IMR-90 (cell line): ENCODE measurements around the gene CST5. TPM values are rescaled to one million over a fixed set of nuclear protein-coding genes. Genes with fewer than 3 reads are reported as not detected.

ENCODE experiments used
- ATAC-seq: fragments of 200-7000 bp; cut with Tn5 transposase; 2 replicates; pipeline ENCODE4 v1.9.1; 2020; ENCODE audit warnings: low read depth, mild to moderate bottlenecking, moderate library complexity
- BruUV-seq: library from RNA; stranded (reverse); fragments of 400-500 nt; replicated peaks from 2 replicates; lab custom pipeline; 2021; lab: Mats Ljungman, UMichigan
- CTCF ChIA-PET: fragments of 300-600 bp; formaldehyde crosslinking; extraction: SDS; loops from one replicate; lab custom pipeline; 2021; ENCODE audit warnings: antibody characterized with exemption; lab: Yijun Ruan, JAX
- POLR2A ChIA-PET: fragments of 300-600 bp; sonication (Branson Sonifier 250); formaldehyde crosslinking; loops from one replicate; lab custom pipeline; 2022; ENCODE audit warnings: antibody characterized with exemption; ENCODE audit not compliant: unreplicated experiment; lab: Charles Lee
- DNase-seq: peaks from one replicate; pipeline ENCODE4 v3.0.0; 2013
- H2AFZ ChIP-seq: replicated peaks from 2 replicates; pipeline ENCODE3; 2013; ENCODE audit warnings: low read length, mild to moderate bottlenecking; ENCODE audit not compliant: poor library complexity
- H2AK5ac ChIP-seq: 2 replicates; pipeline ENCODE4 v1.6.1; 2013; ENCODE audit warnings: low read depth, low read length, inconsistent platforms
- H2AK9ac ChIP-seq: replicated peaks from 2 replicates; pipeline ENCODE3; 2013; ENCODE audit warnings: mild to moderate bottlenecking, low read depth, low read length, moderate library complexity; ENCODE audit not compliant: poor library complexity
- H2BK120ac ChIP-seq: 2 replicates; pipeline ENCODE4 v1.6.1; 2013; ENCODE audit warnings: low read depth, low read length, inconsistent platforms
- H2BK15ac ChIP-seq: 3 replicates; pipeline ENCODE4 v1.6.1; 2013; ENCODE audit warnings: low read depth, low read length, inconsistent platforms
- H2BK20ac ChIP-seq: 2 replicates; pipeline ENCODE4 v1.6.1; 2013; ENCODE audit warnings: low read depth, mild to moderate bottlenecking, inconsistent platforms, low read length, moderate library complexity
- H2BK5ac ChIP-seq: 2 replicates; pipeline ENCODE4 v1.6.1; 2013; ENCODE audit warnings: mild to moderate bottlenecking, low read depth, low read length, inconsistent platforms; ENCODE audit not compliant: poor library complexity, severe bottlenecking
- H3K14ac ChIP-seq: replicated peaks from 2 replicates; pipeline ENCODE4 v1.6.1; 2013; ENCODE audit warnings: low read depth, low read length, inconsistent platforms
- H3K18ac ChIP-seq: 2 replicates; pipeline ENCODE4 v1.6.1; 2013; ENCODE audit warnings: low read depth, low read length, control low read depth
- H3K23ac ChIP-seq: 2 replicates; pipeline ENCODE4 v1.6.1; 2013; ENCODE audit warnings: low read depth, low read length, inconsistent platforms
- H3K27ac ChIP-seq: 2 replicates; pipeline ENCODE4 v1.5.1; 2013; ENCODE audit warnings: mild to moderate bottlenecking, control low read depth, low read length; ENCODE audit not compliant: insufficient read depth
- H3K27me3 ChIP-seq: 2 replicates; pipeline ENCODE4 v1.6.1; 2013; ENCODE audit warnings: low read length; ENCODE audit not compliant: control insufficient read depth, insufficient read depth
- H3K36me3 ChIP-seq: 2 replicates; pipeline ENCODE4 v1.6.1; 2013; ENCODE audit warnings: low read length, mixed read lengths; ENCODE audit not compliant: control insufficient read depth, insufficient read depth
- H3K4ac ChIP-seq: 2 replicates; pipeline ENCODE4 v1.6.1; 2013; ENCODE audit warnings: low read depth, low read length, inconsistent platforms
- H3K4me1 ChIP-seq: 2 replicates; pipeline ENCODE4 v1.6.1; 2013; ENCODE audit warnings: low read length, mixed read lengths; ENCODE audit not compliant: control insufficient read depth, insufficient read depth
- H3K4me2 ChIP-seq: 2 replicates; pipeline ENCODE4 v1.6.1; 2013; ENCODE audit warnings: low read depth, mild to moderate bottlenecking, control low read depth, low read length, moderate library complexity
- H3K4me3 ChIP-seq: 2 replicates; pipeline ENCODE4 v1.5.1; 2013; ENCODE audit warnings: low read depth, mild to moderate bottlenecking, control low read depth, low read length, moderate library complexity; ENCODE audit not compliant: insufficient read depth
- H3K56ac ChIP-seq: 2 replicates; pipeline ENCODE4 v1.6.1; 2013; ENCODE audit warnings: low read length, inconsistent platforms; ENCODE audit not compliant: insufficient read depth; ENCODE audit errors: extremely low read depth
- H3K79me1 ChIP-seq, 2 experiments: 2 replicates each; pipeline ENCODE4 v1.6.1; 2013; ENCODE audit warnings: low read length in 2 of 2, inconsistent platforms in 1 of 2, low read depth in 1 of 2
- H3K9ac ChIP-seq: 2 replicates; pipeline ENCODE4 v1.6.1; 2013; ENCODE audit warnings: low read depth, low read length, control low read depth
- H3K9me1 ChIP-seq: 2 replicates; pipeline ENCODE4 v1.6.1; 2013; ENCODE audit warnings: low read length, inconsistent platforms; ENCODE audit not compliant: insufficient read depth
- H3K9me3 ChIP-seq: 2 replicates; pipeline ENCODE4 v1.6.1; 2013; ENCODE audit warnings: low read length; ENCODE audit not compliant: control insufficient read depth, insufficient read depth
- H4K20me1 ChIP-seq: 2 replicates; pipeline ENCODE4 v1.6.1; 2013; ENCODE audit warnings: low read length, inconsistent platforms; ENCODE audit not compliant: insufficient read depth
- H4K5ac ChIP-seq: 2 replicates; pipeline ENCODE4 v1.6.1; 2013; ENCODE audit warnings: mild to moderate bottlenecking, low read depth, low read length, control low read depth
- H4K8ac ChIP-seq, 2 experiments: 2 replicates each; pipeline ENCODE4 v1.6.1; 2013; ENCODE audit warnings: low read depth in 2 of 2, low read length in 2 of 2, control low read depth in 1 of 2, inconsistent platforms in 1 of 2
- H4K91ac ChIP-seq: 2 replicates; pipeline ENCODE4 v1.6.1; 2013; ENCODE audit warnings: low read depth, low read length, inconsistent platforms; ENCODE audit not compliant: insufficient read depth
- BHLHE40 ChIP-seq: fragments of 150-350 bp; IDR thresholded peaks from 2 replicates; pipeline ENCODE4 v1.6.1; 2016; ENCODE audit warnings: mild to moderate bottlenecking, low read depth, low read length
- CEBPB ChIP-seq: IDR thresholded peaks from 2 replicates; pipeline ENCODE4 v1.6.1; 2012; ENCODE audit warnings: low read depth, low read length, improper control_type of control experiment
- CHD1 ChIP-seq: IDR thresholded peaks from 2 replicates; pipeline ENCODE4 v1.6.1; 2012; ENCODE audit warnings: low read depth, low read length, improper control_type of control experiment
- FOS ChIP-seq: fragments of 150-350 bp; IDR thresholded peaks from 2 replicates; pipeline ENCODE4 v1.6.1; 2016; ENCODE audit warnings: low read depth, low read length
- MAFK ChIP-seq: IDR thresholded peaks from 2 replicates; pipeline ENCODE4 v1.6.1; 2012; ENCODE audit warnings: low read depth, low read length, improper control_type of control experiment
- MAZ ChIP-seq: IDR thresholded peaks from 2 replicates; pipeline ENCODE4 v1.6.1; 2012; ENCODE audit warnings: low read depth, mild to moderate bottlenecking, low read length, improper control_type of control experiment, moderate library complexity, borderline replicate concordance
- MXI1 ChIP-seq: IDR thresholded peaks from 2 replicates; pipeline ENCODE4 v1.6.1; 2012; ENCODE audit warnings: low read depth, mild to moderate bottlenecking, low read length, moderate library complexity, borderline replicate concordance
- NFE2L2 ChIP-seq: fragments of 150-350 bp; IDR thresholded peaks from 2 replicates; pipeline ENCODE4 v1.6.1; 2016; ENCODE audit warnings: low read depth, mild to moderate bottlenecking, low read length
- POLR2A ChIP-seq: IDR thresholded peaks from 2 replicates; pipeline ENCODE4 v1.6.1; 2012; ENCODE audit warnings: mild to moderate bottlenecking, low read depth, low read length
- RFX5 ChIP-seq: IDR thresholded peaks from 2 replicates; pipeline ENCODE4 v1.8.0; 2012; ENCODE audit warnings: low read depth, mild to moderate bottlenecking, low read length, moderate library complexity
- WGBS, 2 experiments: methylation state at CpG; one replicate each; pipeline versions ENCODE4 v1.1.5 to v1.1.7; 2013; ENCODE audit warnings: missing lambda C conversion rate in 2 of 2; ENCODE audit not compliant: insufficient read length in 1 of 2; ENCODE audit errors: extremely low coverage in 2 of 2; 5-methylcytosine and 5-hydroxymethylcytosine counted together
- dilution Hi-C: fragments of 300-500 bp; cut with HindIII; formaldehyde crosslinking; loops from one replicate; pipeline ENCODE4 v1.14.3; 2018; ENCODE audit warnings: low sequenced_read_pairs; ENCODE audit not compliant: unreplicated experiment
- in situ Hi-C: fragments of 300-500 bp; cut with MboI; formaldehyde crosslinking; loops from 3 replicates; pipeline ENCODE4 v1.14.3; 2019; ENCODE audit warnings: low sequenced_read_pairs, inconsistent platforms, mixed read lengths
- intact Hi-C: fragments of 100-400 bp; cut with micrococcal nuclease; formaldehyde crosslinking; loops from 2 replicates; pipeline ENCODE4 v1.10.0; 2022
- polyA plus RNA-seq, 3 experiments: library from polyadenylated mRNA; depleted of rRNA; stranded (reverse); fragments of >200 nt; gene quantifications; 2 replicates each; pipeline ENCODE4 v1.2.3, GENCODE V29; 2012; ENCODE audit warnings: low replicate concordance in 1 of 3
- total RNA-seq: library from RNA; depleted of rRNA; stranded (reverse); fragments of >200 nt; gene quantifications from 2 replicates; pipeline ENCODE4 v1.2.3, GENCODE V29; 2012
- TF ChIP-seq, protein P1 (sequence below): fragments of 150-350 bp; IDR thresholded peaks from 2 replicates; pipeline ENCODE4 v1.6.1; 2016; ENCODE audit warnings: low read depth, mild to moderate bottlenecking, low read length, moderate library complexity, borderline replicate concordance
- TF ChIP-seq, protein P2 (sequence below): conservative IDR thresholded peaks from 2 replicates; pipeline ENCODE4 v1.5.1; 2012; ENCODE audit warnings: mild to moderate bottlenecking, low read depth, low read length, improper control_type of control experiment

Gene CST5
- total and polyA plus RNA-seq, 2 of the 4 experiments (the other 2 are of a cell fraction) = not detected

DNA sequence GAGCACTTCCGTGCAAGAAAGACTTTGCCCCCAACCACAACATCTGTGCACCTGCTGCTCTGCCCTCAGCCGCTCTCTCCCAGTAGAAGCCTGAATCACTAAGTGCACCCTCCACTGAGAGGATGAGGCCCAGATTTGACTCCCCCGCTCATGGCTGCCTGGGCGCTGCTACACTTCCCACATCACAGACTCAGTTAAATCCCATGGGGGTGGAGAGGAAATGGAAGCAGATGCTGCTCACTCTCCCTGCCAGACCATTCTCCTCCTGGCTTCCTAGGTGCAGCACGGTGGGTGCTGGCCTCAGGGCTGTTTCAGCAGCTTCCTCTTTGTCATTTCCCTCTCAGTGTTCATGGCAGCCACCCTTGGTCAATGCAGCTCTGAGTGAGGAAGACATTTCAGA is 4.8 kb downstream of the CST5 start:
- no peak for ATAC-seq
- CTCF ChIA-PET = no interaction called here

More for the DNA sequence above, 4.8 kb downstream of the CST5 start:
- no peak for DNase-seq
- Histone ChIP-seq H2BK5ac (no peak overlapping the region), H3K56ac (no peak overlapping the region), H3K9me3 (no peaks in the 10 kb centered on the region), H3K36me3 (no peaks in the 10 kb centered on the region), H4K8ac (no peak overlapping the region), H3K18ac (no peak overlapping the region), H3K79me1 (no peaks in the 10 kb centered on the region), H2AK5ac (no peak overlapping the region), H2AFZ (no peak overlapping the region), H2BK120ac (no peak overlapping the region), H2AK9ac (no peak overlapping the region), H3K9me1 (no peaks in the 10 kb centered on the region), H3K4me2 (no peak overlapping the region), H3K14ac (no peak overlapping the region), H2BK15ac (no peak overlapping the region), H2BK20ac (no peak overlapping the region), H3K4ac (no peak overlapping the region), H3K4me3 (no peak overlapping the region), H3K4me1 (no peaks in the 10 kb centered on the region), H3K27me3 (no peaks in the 10 kb centered on the region), H4K20me1 (no peaks in the 10 kb centered on the region), H3K23ac (no peak overlapping the region), H3K27ac (no peak overlapping the region), H4K91ac (no peak overlapping the region), H3K9ac (no peak overlapping the region), H4K5ac (no peak overlapping the region)
- intact Hi-C loops (no loop called here), in situ Hi-C loops (no loop called here), dilution Hi-C loops (no loop called here)
- no TSS peak for BruUV-seq
- no peak for TF ChIP-seq MXI1
- TF ChIP-seq, protein P1, sequence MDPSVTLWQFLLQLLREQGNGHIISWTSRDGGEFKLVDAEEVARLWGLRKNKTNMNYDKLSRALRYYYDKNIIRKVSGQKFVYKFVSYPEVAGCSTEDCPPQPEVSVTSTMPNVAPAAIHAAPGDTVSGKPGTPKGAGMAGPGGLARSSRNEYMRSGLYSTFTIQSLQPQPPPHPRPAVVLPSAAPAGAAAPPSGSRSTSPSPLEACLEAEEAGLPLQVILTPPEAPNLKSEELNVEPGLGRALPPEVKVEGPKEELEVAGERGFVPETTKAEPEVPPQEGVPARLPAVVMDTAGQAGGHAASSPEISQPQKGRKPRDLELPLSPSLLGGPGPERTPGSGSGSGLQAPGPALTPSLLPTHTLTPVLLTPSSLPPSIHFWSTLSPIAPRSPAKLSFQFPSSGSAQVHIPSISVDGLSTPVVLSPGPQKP = no peak
- TF ChIP-seq POLR2A = no peak
- TF ChIP-seq MAFK = no peak
- TF ChIP-seq BHLHE40 = no peak
- TF ChIP-seq CEBPB = no peak
- TF ChIP-seq FOS = no peak
- TF ChIP-seq NFE2L2 = no peak
- TF ChIP-seq MAZ = no peak
- no peak for TF ChIP-seq RFX5
- TF ChIP-seq, protein P2, sequence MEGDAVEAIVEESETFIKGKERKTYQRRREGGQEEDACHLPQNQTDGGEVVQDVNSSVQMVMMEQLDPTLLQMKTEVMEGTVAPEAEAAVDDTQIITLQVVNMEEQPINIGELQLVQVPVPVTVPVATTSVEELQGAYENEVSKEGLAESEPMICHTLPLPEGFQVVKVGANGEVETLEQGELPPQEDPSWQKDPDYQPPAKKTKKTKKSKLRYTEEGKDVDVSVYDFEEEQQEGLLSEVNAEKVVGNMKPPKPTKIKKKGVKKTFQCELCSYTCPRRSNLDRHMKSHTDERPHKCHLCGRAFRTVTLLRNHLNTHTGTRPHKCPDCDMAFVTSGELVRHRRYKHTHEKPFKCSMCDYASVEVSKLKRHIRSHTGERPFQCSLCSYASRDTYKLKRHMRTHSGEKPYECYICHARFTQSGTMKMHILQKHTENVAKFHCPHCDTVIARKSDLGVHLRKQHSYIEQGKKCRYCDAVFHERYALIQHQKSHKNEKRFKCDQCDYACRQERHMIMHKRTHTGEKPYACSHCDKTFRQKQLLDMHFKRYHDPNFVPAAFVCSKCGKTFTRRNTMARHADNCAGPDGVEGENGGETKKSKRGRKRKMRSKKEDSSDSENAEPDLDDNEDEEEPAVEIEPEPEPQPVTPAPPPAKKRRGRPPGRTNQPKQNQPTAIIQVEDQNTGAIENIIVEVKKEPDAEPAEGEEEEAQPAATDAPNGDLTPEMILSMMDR = no peak
- no peak for TF ChIP-seq CHD1
- WGBS, 2 experiments = 33% methylated on average over 1 of the region's 5 CpGs; no CpG with 5 or more reads in 1 of the 2 experiments
- POLR2A ChIA-PET = no interaction called here
